Keratinocyte (primary cell): ENCODE results near the gene DNAJB13.

Experiments used
- EZH2 ChIP-seq: IDR thresholded peaks from one replicate; pipeline ENCODE4 v1.6.1; 2012; ENCODE audit warnings: inconsistent platforms, mild to moderate bottlenecking, low read length, moderate library complexity
- TF ChIP-seq, protein P1 (sequence below), 3 experiments: IDR thresholded peaks in 1 of 3; conservative IDR thresholded peaks in 1 of 3; optimal IDR thresholded peaks in 1 of 3; 2 replicates in 2 of 3; 3 replicates in 1 of 3; pipeline versions ENCODE3 to v1.5.1; 2011; ENCODE audit warnings: low read length in 3 of 3, mild to moderate bottlenecking in 3 of 3, moderate library complexity in 2 of 3, control low read depth in 1 of 3, inconsistent platforms in 1 of 3; ENCODE audit not compliant: insufficient read depth in 2 of 3; ENCODE audit errors: extremely low read depth in 1 of 3

DNA sequence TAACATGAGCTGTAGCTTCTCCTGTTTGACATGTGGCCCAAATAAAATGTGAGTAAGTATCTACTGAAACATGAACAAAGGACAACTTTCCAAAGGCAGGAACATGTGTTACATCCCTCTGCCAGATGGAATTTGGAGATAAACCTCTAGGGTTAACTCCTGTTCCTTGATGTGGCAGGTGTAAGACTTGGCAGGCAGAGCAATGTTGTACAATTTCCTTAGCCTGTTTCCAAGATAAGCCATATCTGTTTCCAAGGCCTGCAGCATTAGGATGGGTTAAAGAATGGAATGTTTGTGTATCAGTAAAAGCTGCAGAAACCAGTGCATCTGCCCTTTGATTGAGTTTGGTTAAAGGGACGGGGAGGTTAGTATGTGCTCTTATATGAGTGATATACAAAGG lies 8.8 kb upstream of the DNAJB13 start:
- TF ChIP-seq EZH2, result no peak
- TF ChIP-seq, protein P1, sequence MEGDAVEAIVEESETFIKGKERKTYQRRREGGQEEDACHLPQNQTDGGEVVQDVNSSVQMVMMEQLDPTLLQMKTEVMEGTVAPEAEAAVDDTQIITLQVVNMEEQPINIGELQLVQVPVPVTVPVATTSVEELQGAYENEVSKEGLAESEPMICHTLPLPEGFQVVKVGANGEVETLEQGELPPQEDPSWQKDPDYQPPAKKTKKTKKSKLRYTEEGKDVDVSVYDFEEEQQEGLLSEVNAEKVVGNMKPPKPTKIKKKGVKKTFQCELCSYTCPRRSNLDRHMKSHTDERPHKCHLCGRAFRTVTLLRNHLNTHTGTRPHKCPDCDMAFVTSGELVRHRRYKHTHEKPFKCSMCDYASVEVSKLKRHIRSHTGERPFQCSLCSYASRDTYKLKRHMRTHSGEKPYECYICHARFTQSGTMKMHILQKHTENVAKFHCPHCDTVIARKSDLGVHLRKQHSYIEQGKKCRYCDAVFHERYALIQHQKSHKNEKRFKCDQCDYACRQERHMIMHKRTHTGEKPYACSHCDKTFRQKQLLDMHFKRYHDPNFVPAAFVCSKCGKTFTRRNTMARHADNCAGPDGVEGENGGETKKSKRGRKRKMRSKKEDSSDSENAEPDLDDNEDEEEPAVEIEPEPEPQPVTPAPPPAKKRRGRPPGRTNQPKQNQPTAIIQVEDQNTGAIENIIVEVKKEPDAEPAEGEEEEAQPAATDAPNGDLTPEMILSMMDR (optimal IDR thresholded peaks at IDR 0.05 in 1 of 3, IDR thresholded peaks at IDR 0.05 in 1 of 3, conservative IDR thresholded peaks at IDR 0.05 in 1 of 3; ENCODE audit: extremely low read depth in 1 of 3, insufficient read depth in 2 of 3, low read length in 3 of 3), result no peak
